Prostate gland (tissue), 2 donors: Measurements from ENCODE around the gene MATN1. TPM values are rescaled to one million over a fixed set of nuclear protein-coding genes. Genes with fewer than 3 reads are reported as not detected.

Source experiments
- DNase-seq: peaks from one replicate; pipeline ENCODE4 v3.0.0-alpha.2; 2019; ENCODE audit warnings: low spot score
- H3K27ac ChIP-seq, 2 donors: fragments of 200-600 bp; sonication (generic); 2 replicates each; pipeline ENCODE4 v1.5.1; 2017 to 2019
- H3K27me3 ChIP-seq: fragments of 200-600 bp; sonication (generic); replicated peaks from 2 replicates; pipeline ENCODE4 v1.5.1; 2019; ENCODE audit not compliant: insufficient read depth
- H3K36me3 ChIP-seq, 2 donors: fragments of 200-600 bp; sonication (generic); 1 replicate in 1 of 2; 2 replicates in 1 of 2; pipeline versions ENCODE4 v1.5.1 to v1.8.1; 2017 to 2019
- H3K4me1 ChIP-seq: fragments of 200-600 bp; sonication (generic); replicated peaks from 2 replicates; pipeline ENCODE4 v1.5.1; 2019
- H3K4me3 ChIP-seq, 2 donors: fragments of 200-600 bp; sonication (generic); 2 replicates each; pipeline ENCODE4 v1.5.1; 2017 to 2019
- H3K9me3 ChIP-seq: fragments of 200-600 bp; sonication (generic); 2 replicates; pipeline ENCODE4 v1.5.1; 2017
- POLR2A ChIP-seq: fragments of 450-650 bp; IDR thresholded peaks from one replicate; pipeline ENCODE4 v1.6.1; 2016; ENCODE audit warnings: antibody characterized with exemption, mild to moderate bottlenecking
- POLR2AphosphoS5 ChIP-seq: sonication (generic); formaldehyde crosslinking; IDR thresholded peaks from one replicate; pipeline ENCODE4 v1.6.1; 2017; ENCODE audit warnings: antibody characterized with exemption
- WGBS: methylation state at CpG from one replicate; pipeline ENCODE4 v1.1.5; 2018; 5-methylcytosine and 5-hydroxymethylcytosine counted together
- intact Hi-C: fragments of 100-400 bp; cut with DNase I; formaldehyde crosslinking; loops from one replicate; pipeline ENCODE4 v1.14.2; 2022
- total RNA-seq, 2 donors: library from RNA; depleted of rRNA; stranded (reverse); fragments of >200 nt; gene quantifications; one replicate each; pipeline ENCODE4 v1.1.0, GENCODE V29; 2016
- TF ChIP-seq, protein P1 (sequence below), 4 experiments: fragments of 200-600 bp in 2 of 4; fragments of 450-650 bp in 2 of 4; sonication (generic) in 2 of 4; IDR thresholded peaks; 1 replicate in 3 of 4; 2 replicates in 1 of 4; pipeline ENCODE4 v1.5.1; 2016 to 2019; ENCODE audit warnings: antibody characterized with exemption in 4 of 4, mild to moderate bottlenecking in 2 of 4, moderate library complexity in 2 of 4

Gene MATN1
- total RNA-seq, 2 donors from 2014 or later: 0.34 TPM; not detected in 1

DNA sequence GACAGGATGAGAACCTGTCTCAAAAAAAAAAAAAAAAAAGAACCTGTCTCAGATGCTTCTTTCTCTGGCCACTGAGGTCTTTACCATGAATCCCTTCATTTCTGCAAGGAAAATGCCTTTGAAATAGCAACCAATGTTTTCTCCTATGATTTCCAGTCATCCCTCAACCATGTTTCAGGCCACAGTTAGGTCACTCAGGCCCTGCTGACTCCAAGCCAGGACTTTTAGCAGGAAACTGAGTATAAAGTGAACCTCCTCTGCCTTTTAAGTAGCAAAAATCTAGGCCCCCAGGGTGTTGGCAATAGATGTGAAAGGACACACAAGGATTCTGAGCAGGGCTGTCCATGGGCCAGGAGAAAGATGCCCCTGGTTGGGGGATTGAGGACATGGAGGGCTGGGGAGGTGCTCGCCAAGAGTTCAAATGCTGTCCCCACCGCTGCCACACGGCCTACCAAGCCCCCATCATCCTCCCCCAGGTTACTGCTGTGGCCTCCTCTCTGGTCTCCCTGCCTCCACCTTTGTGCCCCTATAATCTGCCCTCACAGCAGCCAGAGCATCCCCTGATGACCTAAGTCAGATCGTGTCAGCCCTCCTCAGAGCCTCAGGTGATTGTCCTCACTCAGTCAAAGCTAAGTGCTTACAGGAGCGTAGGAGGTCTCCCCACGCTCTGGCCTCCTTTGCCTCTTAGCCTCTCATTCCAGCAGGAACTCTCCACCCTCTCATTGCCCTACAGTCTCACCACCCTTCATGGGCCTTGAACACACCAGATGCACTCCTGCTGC lies 54.6 kb downstream of the MATN1 start:
- TF ChIP-seq, protein P1, sequence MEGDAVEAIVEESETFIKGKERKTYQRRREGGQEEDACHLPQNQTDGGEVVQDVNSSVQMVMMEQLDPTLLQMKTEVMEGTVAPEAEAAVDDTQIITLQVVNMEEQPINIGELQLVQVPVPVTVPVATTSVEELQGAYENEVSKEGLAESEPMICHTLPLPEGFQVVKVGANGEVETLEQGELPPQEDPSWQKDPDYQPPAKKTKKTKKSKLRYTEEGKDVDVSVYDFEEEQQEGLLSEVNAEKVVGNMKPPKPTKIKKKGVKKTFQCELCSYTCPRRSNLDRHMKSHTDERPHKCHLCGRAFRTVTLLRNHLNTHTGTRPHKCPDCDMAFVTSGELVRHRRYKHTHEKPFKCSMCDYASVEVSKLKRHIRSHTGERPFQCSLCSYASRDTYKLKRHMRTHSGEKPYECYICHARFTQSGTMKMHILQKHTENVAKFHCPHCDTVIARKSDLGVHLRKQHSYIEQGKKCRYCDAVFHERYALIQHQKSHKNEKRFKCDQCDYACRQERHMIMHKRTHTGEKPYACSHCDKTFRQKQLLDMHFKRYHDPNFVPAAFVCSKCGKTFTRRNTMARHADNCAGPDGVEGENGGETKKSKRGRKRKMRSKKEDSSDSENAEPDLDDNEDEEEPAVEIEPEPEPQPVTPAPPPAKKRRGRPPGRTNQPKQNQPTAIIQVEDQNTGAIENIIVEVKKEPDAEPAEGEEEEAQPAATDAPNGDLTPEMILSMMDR (IDR thresholded peaks at IDR 0.05): no peak
- no peak for TF ChIP-seq POLR2AphosphoS5
- TF ChIP-seq POLR2A: no peak
- intact Hi-C loops: no loop called here
- DNase-seq: no peak
- Histone ChIP-seq H3K36me3 (no peaks in the 10 kb centered on the region), H3K4me1 (no peaks in the 10 kb centered on the region), H3K9me3 (no peaks in the 10 kb centered on the region), H3K4me3 (no peak overlapping the region), H3K27me3 (no peaks in the 10 kb centered on the region), H3K27ac (peak overlapping the region; percentile 6 to 7)
- 93% methylated on average over 6 of the region's 6 CpGs for WGBS

DNA sequence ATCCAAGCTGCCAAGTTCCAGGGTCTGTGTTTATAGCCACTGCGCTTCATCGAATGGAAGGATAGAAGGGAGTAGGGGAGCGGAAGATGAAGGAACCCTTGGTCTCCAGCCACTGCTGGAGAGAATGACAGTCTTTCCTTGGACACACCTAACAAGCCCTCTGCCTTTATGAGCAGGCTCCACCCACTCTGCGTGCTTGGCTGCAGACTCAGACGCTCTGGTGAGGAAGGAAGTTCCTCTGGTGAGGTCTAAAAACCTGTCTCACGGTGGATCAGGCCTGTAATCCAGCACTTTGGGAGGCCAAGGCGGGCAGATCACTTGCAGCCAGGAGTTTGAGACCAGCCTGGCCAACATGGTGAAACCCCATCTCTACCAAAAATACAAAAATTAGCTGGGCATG lies 55.4 kb downstream of the MATN1 start:
- no peaks in the 10 kb centered on the region for H3K4me1 ChIP-seq
- H3K27ac ChIP-seq: no peak overlapping the region
- no peaks in the 10 kb centered on the region for H3K9me3 ChIP-seq
- DNase-seq: peak; percentile 58
- WGBS: 51% methylated on average over 7 of the region's 7 CpGs
- H3K27me3 ChIP-seq: no peaks in the 10 kb centered on the region
- intact Hi-C loops: no loop called here
- TF ChIP-seq, protein P1 (IDR thresholded peaks at IDR 0.05): no peak
- no peak for TF ChIP-seq POLR2A
- TF ChIP-seq POLR2AphosphoS5: peak; percentile 43
- no peak overlapping the region for H3K4me3 ChIP-seq
- no peaks in the 10 kb centered on the region for H3K36me3 ChIP-seq

GRCh38 chr1:30666756-30667273 lies 56.6 kb downstream of the MATN1 start:
- no peak for TF ChIP-seq POLR2A
- no peak for TF ChIP-seq POLR2AphosphoS5
- TF ChIP-seq, protein P1 (IDR thresholded peaks at IDR 0.05): no peak

DNA sequence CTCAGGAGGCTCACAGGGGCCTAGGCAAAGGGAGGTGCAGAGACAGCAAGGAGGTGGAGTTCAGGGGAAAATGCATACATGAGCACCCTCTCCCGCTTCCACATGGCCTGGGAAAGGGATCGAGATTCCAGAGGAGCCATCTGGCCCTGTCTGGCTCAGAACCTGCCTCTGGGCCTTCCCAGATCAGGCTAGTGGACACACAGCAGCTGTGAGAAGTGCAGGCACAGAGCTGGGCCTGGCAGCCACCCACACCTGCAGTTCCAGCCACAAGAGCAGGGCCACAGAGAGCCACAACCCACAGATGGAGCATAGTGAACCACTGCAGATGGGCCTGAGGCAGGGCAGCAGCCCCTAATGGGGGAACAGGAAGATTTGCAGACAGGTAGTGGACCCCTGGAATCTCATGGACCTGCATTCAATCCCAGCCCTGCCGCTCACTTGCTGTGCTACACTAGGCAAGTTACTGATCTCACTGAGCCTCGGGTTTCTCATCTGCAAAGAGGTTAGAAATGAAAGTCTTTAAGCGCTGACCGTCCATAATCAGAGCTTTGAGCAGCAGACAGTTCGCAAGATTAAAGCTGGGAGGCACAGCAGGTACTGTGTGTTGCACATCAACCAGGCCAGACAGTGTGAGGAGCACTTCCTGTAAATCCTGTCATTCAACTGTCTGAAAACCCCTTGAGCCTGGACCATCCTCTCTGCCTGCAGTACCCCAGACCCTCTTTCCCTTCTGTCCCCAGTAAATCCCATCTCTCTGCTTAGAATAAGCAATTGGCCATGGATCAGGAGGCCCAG lies 58.0 kb downstream of the MATN1 start:
- intact Hi-C loops: no loop called here
- Histone ChIP-seq H3K4me1 (no peaks in the 10 kb centered on the region), H3K4me3 (no peak overlapping the region), H3K36me3 (no peaks in the 10 kb centered on the region), H3K27ac (no peak overlapping the region), H3K9me3 (no peaks in the 10 kb centered on the region), H3K27me3 (no peaks in the 10 kb centered on the region)
- WGBS: 87% methylated on average over 7 of the region's 7 CpGs
- no peak for DNase-seq
- TF ChIP-seq POLR2AphosphoS5 (no peak), POLR2A (no peak)
- TF ChIP-seq, protein P1 (IDR thresholded peaks at IDR 0.05): no peak

More at GRCh38 chr1:30666756-30667273, 56.6 kb downstream of the MATN1 start:
- no peaks in the 10 kb centered on the region for H3K9me3 ChIP-seq
- DNase-seq: no peak
- 75% methylated on average over 3 of the region's 3 CpGs for WGBS
- H3K4me1 ChIP-seq: no peaks in the 10 kb centered on the region
- no peak overlapping the region for H3K4me3 ChIP-seq
- H3K27me3 ChIP-seq: no peaks in the 10 kb centered on the region
- H3K27ac ChIP-seq: no peak overlapping the region
- intact Hi-C loops: no loop called here
- no peaks in the 10 kb centered on the region for H3K36me3 ChIP-seq
